PC-3 (cell line): Measurements from ENCODE around the gene CMKLR1.

ENCODE experiments used
- CTCF ChIP-seq: fragments of 300-600 bp; sonication (generic); conservative IDR thresholded peaks from 2 replicates; pipeline ENCODE4 v1.5.1; 2017; ENCODE audit warnings: antibody characterized with exemption, low read depth, mild to moderate bottlenecking, low read length
- EZH2 ChIP-seq: fragments of 300-600 bp; sonication (generic); IDR thresholded peaks from one replicate; pipeline ENCODE4 v1.6.1; 2017; ENCODE audit warnings: antibody characterized with exemption, mild to moderate bottlenecking, low read length; ENCODE audit not compliant: unreplicated experiment

DNA sequence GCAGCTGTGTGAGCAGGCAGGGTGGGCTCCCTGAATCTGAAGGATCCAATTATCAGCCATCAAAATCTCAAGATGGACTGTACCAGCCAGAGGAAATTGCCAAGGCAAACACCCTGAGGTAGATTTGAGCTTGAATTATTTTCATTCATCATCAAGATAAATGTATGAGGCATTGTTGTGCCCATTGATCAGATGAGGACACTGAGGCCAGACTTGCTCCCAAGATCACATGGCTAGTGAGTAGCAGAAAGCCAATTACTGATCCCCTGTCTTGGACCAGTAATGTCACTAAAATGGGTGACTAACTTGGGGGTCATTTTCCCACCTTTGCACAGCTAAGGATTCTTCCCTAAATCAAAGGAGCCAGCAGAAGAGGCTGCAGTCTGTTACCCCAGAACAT lies 20.9 kb upstream of the CMKLR1 start:
- no peak for TF ChIP-seq EZH2
- no peak for TF ChIP-seq CTCF
